HG02840 (cell line): ENCODE results near the gene ENO2.
"Not testable (repeated sequence)": the region's sequence is repeated elsewhere in the genome, so short reads cannot be mapped to it uniquely, and the experiment has no call there.

ENCODE experiments used
- ATAC-seq: cut with Tn5 transposase; IDR thresholded peaks from one replicate; pipeline ENCODE4 v1.9.1; 2021; ENCODE audit warnings: mild to moderate bottlenecking, moderate library complexity, moderate number of reproducible peaks; ENCODE audit not compliant: unreplicated experiment, low FRiP score

Gene ENO2

DNA sequence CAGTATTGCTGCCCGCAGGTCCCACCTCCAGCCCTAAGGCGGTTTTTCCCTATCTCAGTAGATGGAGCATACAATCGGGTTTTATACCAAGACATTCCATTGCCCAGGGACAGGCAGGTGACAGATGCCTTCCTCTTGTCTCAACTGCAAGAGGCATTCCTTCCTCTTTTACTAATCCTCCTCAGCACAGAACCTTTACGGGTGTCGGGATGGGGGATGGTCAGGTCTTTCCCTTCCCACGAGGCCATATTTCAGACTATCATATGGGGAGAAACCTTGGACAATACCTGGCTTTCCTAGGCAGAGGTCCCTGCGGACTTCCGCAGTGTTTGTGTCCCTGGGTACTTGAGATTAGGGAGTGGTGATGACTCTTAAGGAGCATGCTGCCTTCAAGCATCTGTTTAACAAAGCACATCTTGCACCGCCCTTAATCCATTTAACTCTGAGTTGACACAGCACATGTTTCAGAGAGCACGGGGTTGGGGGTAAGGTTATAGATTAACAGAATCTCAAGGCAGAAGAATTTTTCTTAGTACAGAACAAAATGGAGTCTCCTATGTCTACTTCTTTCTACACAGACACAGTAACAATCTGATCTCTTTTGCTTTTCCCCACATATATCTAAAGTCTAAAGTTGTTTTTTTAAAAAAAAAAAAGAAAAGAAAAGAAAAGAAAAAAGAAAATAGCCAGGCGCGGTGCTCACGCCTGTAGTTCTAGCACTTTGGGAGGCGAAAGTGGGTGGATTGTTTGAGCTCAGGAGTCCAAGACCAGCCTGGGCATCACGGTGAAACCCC, 28.0 kb upstream of the ENO2 start:
- not testable (repeated sequence) for ATAC-seq

- ATAC-seq = no peak
Measured at GRCh38 chr12:6887460-6887859, 26.9 kb upstream of the ENO2 start.

DNA sequence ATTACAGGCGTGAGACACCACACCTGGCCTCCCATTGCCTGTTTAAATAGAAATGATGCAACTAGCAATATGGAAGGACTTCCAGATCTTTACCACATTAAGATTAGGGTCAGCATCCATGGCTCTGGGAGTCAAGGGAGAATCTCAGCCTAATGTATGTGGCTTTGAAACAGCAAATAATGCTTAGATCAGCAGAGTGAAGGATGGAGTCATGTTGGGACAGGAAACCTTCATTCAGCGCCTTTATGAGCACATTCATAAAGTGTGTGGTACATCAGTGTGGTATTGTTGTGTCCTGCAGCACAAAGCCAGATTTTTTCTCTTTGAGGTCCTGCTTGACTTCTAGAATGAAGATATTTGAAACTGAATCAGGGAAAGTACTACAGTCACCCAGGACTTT, 26.0 kb upstream of the ENO2 start:
- ATAC-seq = no peak

- not testable (repeated sequence) for ATAC-seq
Measured at GRCh38 chr12:6888794-6889193, 25.6 kb upstream of the ENO2 start.

DNA sequence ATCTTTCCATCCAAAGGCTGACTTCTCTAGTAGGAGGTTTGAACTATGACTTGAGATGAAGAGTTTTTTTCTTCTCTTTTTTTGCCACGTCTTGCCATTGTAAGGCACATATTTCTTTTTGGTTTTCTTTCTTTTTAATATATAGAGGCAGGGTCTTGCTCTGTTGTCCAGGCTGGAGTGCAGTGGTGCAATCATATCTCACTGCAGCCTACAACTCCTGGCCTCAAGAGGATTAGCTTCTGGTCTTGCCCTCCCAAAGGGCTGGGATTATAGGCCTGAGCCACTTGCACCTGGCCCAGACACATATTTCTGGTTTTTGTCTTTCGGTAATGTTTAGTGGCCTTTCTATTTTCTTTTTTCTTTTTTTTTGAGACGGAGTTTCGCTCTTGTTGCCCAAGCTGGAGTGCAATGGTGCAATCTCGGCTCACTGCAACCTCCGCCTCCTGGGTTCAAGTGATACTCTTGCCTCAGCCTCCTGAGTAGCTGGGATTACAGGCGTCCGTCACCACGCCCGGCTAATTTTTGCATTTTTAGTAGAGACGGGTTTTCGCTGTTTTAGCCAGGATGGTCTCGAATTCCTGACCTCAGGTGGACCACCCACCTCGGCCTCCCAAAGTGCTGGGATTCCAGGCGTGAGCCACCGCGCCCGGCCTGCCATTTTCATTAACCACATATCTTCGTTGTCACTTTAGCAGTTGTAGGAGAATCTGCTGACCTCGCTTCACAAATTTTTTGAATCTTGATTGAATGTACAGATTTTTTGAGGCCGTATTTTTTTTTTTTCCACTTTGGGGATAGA, 24.4 kb upstream of the ENO2 start:
- ATAC-seq = not testable (repeated sequence)

DNA sequence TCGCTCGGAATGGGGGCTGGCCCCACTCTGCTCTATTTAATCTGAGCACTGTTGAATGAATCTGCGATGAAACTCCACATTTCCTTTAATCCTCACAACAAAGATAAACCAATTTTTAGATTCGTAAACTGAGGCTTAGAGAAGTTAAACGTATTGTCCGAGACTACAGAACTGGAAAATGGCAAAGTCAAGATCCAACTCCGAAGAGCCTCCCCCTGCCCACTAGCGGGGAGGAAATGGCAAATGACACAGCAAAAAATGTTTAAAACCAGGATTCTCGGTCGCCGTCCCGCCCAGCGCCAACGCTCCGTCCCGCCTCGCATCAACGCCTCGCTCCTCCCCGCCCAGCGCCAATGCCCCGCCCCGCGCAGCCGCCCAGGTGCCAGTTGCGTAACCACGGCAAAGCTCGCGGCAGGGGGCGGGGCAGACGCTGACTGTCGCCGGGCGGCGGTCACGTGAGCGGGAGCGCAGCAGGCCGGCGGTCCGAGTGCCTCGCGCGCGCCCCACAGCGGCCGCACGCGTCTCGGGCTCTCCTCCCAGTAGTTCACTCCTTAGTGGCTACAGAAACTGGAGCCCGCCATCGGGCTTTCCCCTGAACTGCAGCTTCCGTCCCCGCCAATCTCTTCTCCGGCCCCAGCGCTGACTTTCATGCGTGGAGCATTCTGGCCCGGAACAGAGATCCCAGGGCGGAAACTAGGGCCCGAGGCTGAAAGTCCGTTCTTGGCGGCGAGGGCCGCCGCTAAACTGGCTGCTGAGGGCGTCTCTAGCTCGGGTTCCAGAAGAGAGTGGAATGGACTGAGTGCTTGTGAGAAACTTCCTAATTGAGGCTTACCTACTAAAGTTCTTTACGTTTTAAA, 23.4 kb upstream of the ENO2 start:
- peak; percentile 93 for ATAC-seq

DNA sequence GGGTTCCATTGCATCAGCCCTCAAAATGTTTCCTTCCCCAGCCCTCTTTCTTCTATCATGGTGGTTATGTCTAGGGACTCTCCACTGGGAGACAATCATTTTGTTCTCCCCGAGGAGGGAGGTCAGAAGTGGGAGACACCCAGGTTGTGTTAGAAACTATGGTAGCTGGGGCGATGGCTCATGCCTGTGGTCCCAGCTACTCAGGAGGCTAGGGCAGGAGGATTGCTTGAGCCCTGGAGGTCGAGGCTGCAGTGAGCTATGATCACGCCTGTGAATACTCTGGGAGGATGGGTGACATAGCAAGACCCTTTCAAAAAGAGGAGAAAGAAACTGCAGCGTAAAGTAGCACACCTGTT, 22.8 kb upstream of the ENO2 start:
- ATAC-seq = no peak

- ATAC-seq = not testable (repeated sequence)
Measured at GRCh38 chr12:6892683-6893082, 21.7 kb upstream of the ENO2 start.

DNA sequence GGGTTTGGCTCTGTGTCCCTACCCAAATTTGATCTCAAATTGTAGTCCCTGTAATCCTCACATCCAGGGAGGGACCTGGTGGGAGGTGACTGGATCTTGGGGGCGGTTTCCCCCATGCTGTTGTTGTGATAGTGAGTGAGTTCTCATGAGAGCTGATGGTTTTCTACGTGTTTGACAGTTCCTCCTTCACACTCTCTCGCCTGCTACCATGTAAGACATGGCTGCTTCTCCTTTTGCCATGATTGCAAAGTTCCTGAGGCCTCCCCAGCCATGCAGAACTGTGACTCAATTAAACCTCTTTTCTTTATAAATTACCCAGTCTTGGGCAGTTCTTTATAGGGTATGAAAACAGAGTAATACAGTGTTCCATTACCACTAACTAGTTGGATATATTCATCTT, 20.1 kb upstream of the ENO2 start:
- no peak for ATAC-seq

GRCh38 chr12:6896846-6897435, 17.4 kb upstream of the ENO2 start:
- no peak for ATAC-seq

- ATAC-seq = no peak
Measured at GRCh38 chr12:6899427-6899826, 15.0 kb upstream of the ENO2 start.

- no peak for ATAC-seq
Measured at GRCh38 chr12:6899837-6900519, 14.4 kb upstream of the ENO2 start.

DNA sequence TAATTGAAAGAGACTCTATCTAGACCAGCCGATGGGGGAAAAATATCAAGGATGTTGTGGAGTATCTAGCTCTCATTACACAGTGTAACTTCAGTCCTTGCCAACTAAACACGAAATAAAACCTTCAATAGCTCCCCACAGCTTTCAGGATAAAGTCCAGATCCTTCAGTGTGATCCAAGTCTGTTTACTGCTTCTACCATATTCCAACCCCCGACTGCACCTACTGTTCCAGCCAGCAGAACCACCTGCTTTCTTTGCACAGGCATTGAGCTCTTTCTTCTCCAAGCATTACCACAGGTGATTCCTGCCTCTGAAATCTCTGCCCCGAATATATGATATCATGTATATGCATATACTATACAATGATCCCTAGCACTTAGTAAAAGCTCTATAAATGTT, 11.9 kb upstream of the ENO2 start:
- no peak for ATAC-seq

DNA sequence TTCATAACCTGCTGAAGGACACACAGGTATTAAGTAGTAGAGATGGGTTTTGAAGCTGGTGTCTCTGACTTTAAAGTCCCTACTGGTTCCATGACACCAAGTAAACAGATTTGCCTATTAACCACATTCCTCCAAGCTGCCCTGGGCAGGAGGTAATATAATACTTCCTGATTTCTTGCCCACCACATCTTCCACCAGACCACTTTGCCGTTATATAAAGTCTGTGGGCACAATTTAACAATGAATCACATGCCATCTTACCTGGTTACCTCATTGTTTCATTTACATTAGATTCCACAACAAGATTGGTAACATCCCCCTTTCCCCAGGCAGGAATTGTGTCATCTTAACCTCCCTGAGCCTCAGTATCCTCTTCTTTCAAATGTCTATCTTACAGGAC, 10.7 kb upstream of the ENO2 start:
- ATAC-seq = no peak

- peak; percentile 86 for ATAC-seq
Measured at GRCh38 chr12:6904280-6905276, 9.8 kb upstream of the ENO2 start, which contains the start of gene LRRC23. Gene LRRC23, plus strand, starts transcription at chr12:6904822. Its CDS starts 812 bp downstream, at chr12:6905634.

- ATAC-seq = no peak
Measured at GRCh38 chr12:6905414-6906040, 8.9 kb upstream of the ENO2 start.

- not testable (repeated sequence) for ATAC-seq
Measured at GRCh38 chr12:6908141-6908540, 6.2 kb upstream of the ENO2 start.

DNA sequence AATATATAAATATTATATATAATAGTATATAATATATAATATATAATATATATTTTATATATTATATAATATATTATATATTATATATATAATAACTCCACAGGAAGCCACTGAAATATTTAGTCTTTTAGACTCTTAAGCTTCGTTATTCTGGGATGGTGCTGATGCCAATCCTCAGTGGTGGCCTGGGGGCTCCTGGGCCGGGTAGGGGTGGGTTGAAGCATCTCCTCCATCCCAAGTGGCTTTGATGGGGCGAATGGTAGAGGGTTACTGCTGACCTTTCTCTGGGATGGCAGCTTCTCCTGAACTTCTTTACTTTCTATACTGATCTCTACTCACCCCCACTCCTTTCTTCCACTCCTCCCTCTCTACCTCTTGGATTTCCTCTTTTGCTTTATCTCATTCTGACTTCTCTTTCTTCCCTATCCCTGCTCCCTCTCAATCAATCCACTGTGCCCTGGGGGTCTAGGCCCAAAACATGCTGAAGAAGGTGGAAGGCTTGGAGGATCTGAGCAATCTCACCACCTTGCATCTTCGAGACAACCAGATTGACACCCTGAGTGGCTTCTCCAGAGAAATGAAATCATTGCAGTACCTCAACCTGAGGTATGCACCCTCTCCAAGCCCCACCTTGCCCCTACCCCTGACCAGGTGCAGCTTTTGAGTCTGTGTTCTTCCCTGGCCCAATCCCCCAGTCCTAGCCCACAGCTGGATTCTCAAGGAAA, 4.8 kb upstream of the ENO2 start:
- no peak for ATAC-seq
